ENCODE measurements around the gene FAM219A.
A peak's percentile ranks its signal among the peaks of the same experiment; 100 is the strongest.

The FAM219A gene

DNA sequence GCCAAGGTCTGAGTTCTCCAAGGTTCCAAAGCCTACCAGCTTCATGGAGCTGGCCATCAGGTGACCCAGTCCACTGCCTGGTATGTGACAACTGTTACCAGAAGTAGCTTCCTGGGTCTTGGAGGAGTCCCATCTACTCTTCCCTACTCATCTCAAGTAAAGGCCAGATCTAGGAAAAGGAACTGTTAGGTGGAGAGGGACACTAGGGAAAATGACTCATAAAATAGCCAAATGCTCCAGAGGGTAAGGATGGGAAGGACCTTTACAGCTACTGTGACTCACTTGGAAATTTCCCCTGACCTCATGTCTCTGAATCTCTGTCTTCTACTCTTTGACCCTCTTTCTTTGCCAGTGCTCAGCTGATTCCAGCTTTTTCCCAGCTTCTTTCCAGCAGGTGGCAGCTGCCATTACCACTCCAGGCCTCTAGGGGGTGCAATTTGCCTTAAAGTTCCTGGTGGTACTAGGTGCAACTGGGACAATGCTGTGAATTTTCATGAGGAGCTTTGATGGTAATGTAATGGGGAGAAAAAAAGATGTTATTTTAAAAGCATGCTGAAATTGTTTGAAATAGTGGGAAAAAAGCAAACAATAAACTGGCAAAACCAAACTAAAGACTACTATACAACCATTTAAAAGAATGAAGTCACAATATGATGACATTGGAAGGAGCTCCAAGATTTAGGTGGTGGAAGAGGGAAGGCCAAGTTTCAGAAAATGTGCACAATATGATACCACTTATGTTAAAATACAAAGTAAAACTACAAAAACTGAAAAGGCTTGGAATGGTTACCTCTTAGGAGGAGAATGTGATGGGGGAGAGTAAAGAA lies 54.6 kb downstream of the FAM219A start:
- peak; percentile 69 for DNase-seq (ENCODE audit: low spot score)

GRCh38 chr9:34400686-34401602 lies 57.4 kb downstream of the FAM219A start:
- DNase-seq (ENCODE audit: low spot score): no peak
- no peak for FAIRE-seq

More for the DNA sequence above, 54.6 kb downstream of the FAM219A start:
- FAIRE-seq: peak; percentile 63

DNA sequence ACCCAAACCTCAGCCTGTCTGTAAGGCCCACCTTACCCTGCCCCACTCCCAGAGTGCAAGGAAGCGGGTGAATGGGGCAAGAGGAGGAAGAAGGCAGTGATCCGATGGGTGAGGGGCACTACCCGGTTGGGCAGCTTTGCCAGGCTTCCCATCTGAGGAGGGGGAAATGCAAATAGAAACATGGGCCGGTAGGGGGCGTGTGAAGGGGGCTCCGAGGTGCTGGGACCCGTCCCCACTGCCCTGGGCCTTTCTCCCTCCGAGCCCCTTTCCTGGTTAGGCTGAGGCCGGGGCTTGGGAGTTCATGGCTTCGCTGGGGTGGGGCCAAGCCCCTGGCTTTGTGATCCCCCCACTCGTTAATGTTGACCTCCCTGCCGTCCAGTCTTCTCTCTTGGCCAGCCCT lies 58.1 kb downstream of the FAM219A start:
- DNase-seq (ENCODE audit: low spot score): no peak
- no peak for FAIRE-seq

GRCh38 chr9:34399729-34400128 lies 58.6 kb downstream of the FAM219A start:
- no peak for FAIRE-seq

DNA sequence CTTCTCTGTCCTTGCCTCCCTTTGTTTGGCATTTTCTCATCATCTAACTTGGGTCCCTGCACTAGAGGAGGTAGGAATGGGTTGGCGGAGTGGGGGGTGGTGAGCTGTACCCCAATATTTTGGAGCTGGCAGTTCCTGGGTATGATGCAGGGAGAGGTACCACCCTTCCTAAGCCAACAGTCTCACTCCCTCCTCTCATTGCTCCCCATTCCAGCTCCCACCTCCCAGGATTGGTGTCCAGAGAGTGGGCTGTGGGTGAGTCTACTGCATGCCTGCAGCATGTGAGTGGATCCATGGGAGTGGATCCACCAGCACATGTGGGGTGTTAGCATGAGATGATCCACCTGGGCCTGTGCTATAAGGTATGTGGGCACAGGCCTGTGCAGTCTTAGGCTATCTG lies 59.5 kb downstream of the FAM219A start:
- no peak for FAIRE-seq

More at GRCh38 chr9:34399729-34400128, 58.6 kb downstream of the FAM219A start:
- DNase-seq (ENCODE audit: low spot score): no peak

GRCh38 chr9:34396276-34397214 lies 61.8 kb downstream of the FAM219A start:
- DNase-seq (ENCODE audit: low spot score) (no peak), FAIRE-seq (no peak)

More for the DNA sequence above, 59.5 kb downstream of the FAM219A start:
- no peak for DNase-seq (ENCODE audit: low spot score)

DNA sequence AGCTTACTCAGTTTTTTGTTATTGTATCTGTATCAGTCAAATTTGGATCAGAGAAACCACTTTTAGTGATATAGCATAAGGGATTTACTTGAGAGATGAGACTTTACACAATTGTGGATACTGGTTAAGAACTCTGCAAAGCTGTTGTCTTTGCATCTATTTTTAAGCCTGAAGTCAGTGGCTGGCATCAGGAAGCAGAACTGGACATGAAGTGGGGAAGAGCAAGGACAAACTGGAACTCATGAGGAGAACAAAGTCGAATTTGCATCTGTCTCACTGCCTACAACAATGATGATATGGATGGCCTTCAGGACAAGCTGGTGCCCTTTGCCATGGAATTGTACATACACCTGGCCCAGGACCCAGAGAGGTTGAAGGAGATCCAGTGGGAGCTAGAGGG lies 65.9 kb downstream of the FAM219A start:
- FAIRE-seq (no peak), DNase-seq (ENCODE audit: low spot score) (no peak)

- FAIRE-seq: no peak
- no peak for DNase-seq (ENCODE audit: low spot score)
Observed at GRCh38 chr9:34387239-34387638, 71.1 kb downstream of the FAM219A start.

- no peak for FAIRE-seq
- no peak for DNase-seq (ENCODE audit: low spot score)
Observed at GRCh38 chr9:34386656-34387055, 71.7 kb downstream of the FAM219A start.

GRCh38 chr9:34385561-34386230 lies 72.7 kb downstream of the FAM219A start:
- FAIRE-seq (no peak), DNase-seq (ENCODE audit: low spot score) (no peak)

DNA sequence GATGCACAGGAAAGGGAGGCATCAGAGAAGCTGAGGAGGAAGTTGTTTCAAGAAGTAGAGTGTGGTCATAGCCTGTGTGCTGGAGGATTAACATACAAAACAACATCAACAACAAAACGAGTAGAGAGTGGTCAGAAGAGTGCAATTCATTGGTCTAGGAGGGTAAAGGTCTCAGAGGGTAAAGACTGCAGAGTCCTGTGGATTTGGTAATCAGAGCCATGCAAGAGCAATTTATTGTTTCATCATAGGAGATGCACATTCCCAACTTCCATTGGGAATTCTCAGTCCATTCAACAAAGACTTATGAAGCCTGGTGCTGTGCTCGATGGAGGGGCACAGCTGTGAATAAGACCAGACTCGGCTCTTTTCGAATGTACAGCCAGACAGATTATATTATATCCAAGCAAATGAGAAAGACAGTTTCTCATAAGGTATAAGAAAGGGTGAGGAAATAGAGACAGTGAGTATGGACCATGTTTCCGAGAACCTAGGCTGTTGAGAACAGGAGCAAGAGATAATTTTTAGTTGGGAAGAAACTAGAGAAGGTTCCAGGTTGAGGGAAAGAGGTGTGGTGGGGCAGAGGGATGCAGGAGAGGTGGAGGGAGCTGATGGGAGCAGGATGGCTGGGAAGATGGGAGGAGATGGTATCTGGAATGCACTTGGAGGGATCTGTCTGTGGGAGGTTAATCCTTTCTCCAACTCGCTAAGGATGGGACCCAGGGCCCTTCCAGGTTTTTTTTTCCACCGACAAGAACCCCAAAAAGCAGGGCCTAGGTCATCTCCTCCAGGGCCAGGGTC lies 73.8 kb downstream of the FAM219A start:
- FAIRE-seq: no peak
- DNase-seq (ENCODE audit: low spot score): no peak

DNA sequence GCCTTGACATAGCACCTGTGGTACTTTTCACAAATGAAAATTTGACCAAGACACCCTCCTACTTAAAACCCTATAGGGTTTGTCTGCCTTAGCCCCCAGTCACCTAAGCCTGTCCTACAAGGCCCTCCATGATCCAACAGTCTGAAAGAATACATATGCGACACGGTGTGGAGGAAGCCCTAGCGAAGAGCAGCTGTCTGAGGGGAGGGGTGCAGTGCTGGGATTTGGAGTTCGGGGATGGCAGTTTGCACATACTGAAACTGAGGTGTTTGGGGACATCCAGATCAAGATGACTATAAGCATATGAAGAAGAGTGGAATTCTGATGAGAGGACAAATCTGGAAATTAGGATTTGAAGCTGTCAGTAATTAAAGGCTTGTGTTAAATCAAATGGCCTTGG lies 74.5 kb downstream of the FAM219A start:
- FAIRE-seq (no peak), DNase-seq (ENCODE audit: low spot score) (no peak)

- no peak for FAIRE-seq
- no peak for DNase-seq (ENCODE audit: low spot score)
Observed at GRCh38 chr9:34382879-34383278, 75.5 kb downstream of the FAM219A start.

- FAIRE-seq (no peak), DNase-seq (ENCODE audit: low spot score) (no peak)
Observed at GRCh38 chr9:34382054-34382453, 76.3 kb downstream of the FAM219A start.

- no peak for DNase-seq (ENCODE audit: low spot score)
- FAIRE-seq: no peak
Observed at GRCh38 chr9:34381323-34381722, 77.0 kb downstream of the FAM219A start.

- DNase-seq (ENCODE audit: low spot score): no peak
- no peak for FAIRE-seq
Observed at GRCh38 chr9:34380511-34381315, 77.7 kb downstream of the FAM219A start.

DNA sequence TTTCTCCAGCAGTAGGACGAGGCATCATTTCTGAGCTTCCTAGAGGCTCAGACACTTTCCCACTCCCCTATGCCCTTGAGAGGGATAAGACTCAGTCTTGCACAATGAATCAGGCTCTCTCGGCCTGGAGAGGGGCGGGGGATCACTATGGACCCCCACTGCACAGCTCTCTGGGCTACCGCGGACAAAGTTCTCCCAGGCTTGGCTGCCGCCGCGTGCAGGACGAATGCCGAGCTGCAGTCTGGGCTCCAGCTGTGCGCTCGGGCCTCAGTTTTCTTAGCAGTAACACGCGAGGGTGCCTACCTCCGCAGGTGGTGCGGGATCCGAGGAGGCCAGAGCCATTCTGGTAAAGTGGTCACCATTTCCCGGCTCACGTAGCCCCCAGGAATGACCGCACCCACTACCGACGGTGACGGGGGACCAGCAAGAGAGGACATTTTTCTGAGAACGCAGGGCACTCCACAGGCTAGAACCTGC lies 78.3 kb downstream of the FAM219A start:
- DNase-seq (ENCODE audit: low spot score) (no peak), FAIRE-seq (no peak)

DNA sequence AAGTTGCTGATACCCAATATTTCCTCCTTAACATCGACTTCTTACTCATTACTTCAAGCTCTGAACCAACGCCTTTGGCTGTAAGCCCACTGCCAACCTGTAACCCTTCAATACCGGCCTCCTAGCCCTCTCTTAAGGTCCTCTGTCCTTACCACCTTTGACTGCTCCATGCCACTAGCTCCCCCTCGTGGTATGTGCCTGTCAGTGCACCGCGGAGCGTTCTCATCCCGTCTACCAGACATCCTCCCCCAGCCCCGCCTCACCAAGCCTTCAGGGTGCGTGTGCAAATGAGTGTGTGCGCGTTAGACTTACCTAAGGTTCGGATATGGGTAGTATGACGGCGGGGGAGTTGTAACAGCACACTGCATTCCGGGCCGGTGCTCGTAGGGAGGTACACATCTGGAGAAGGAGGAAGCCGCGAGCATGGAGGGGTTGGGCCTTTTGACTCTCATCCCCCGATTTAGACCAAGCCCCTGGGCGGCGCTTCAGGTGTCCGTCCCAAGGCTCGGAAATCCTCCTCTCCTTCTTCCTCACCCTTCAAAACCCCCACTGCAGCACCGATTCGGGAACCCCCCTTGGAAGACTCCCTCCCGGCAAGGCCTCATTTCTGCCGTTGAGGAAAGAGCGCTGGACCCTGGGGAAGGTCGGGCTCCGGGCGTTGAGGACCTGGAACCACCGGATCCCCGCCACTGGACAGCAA lies 78.9 kb downstream of the FAM219A start:
- no peak for FAIRE-seq
- peak; percentile 31 for DNase-seq (ENCODE audit: low spot score)
